Measurements from ENCODE around the gene CLEC1A. TPM values are rescaled to one million over a fixed set of nuclear protein-coding genes. Genes with fewer than 3 reads are reported as not detected.

Gene CLEC1A
- total and polyA plus RNA-seq, 2 of the 13 experiments (the other 11 are each of a cell fraction or from before 2014, with no cell fraction given): not detected

- TF ChIP-seq ETS1 (CRISPR knock-in tag; IDR thresholded peaks at IDR 0.05): no peak
- TF ChIP-seq CAMTA2 (CRISPR knock-in tag; IDR thresholded peaks at IDR 0.05; ENCODE audit: borderline replicate concordance): no peak
- TF ChIP-seq ZNF749 (CRISPR knock-in tag; IDR thresholded peaks at IDR 0.05; ENCODE audit: borderline replicate concordance): no peak
Observed at GRCh38 chr12:10101042-10101579, 2.3 kb upstream of the CLEC1A start (continued).

GRCh38 chr12:10097521-10097920 lies 1.3 kb downstream of the CLEC1A start:
- H3K27ac ChIP-seq (ENCODE audit: extremely low read length, insufficient read depth, low read length): no peak overlapping the region
- no peaks in the 10 kb centered on the region for H3K4me1 ChIP-seq (ENCODE audit: insufficient read depth, low read length)
- no peaks in the 10 kb centered on the region for H3K79me2 ChIP-seq (ENCODE audit: insufficient read depth, low read length)
- in situ Hi-C loops (cut with HindIII; ENCODE audit: extremely low pct_ligation_motif_present, low pct_unique_long_range_greater_than_20kb): no loop called here
- H4K20me1 ChIP-seq (ENCODE audit: insufficient read depth, low read length): no peaks in the 10 kb centered on the region
- H3K36me3 ChIP-seq (replicated peaks in 1 of 2; ENCODE audit: control insufficient read depth in 1 of 2, insufficient read depth in 2 of 2, low read length in 2 of 2): no peaks in the 10 kb centered on the region
- ChIA-PET POLR2A (no interaction called here), CTCF (ENCODE audit: low intra/inter-chr PET ratio, low total read pairs) (no interaction called here)
- H3K27me3 ChIP-seq (ENCODE audit: control insufficient read depth in 1 of 2, insufficient read depth in 2 of 2, low read length in 2 of 2): no peaks in the 10 kb centered on the region; a peak in 1 of 5 replicates
- intact Hi-C loops (cut with micrococcal nuclease; ENCODE audit: unreplicated experiment): no loop called here
- no peak overlapping the region for H3K9ac ChIP-seq (ENCODE audit: insufficient read depth, low read depth, low read length)
- WGBS (ENCODE audit: low lambda C conversion rate): 3% methylated on average over 3 of the region's 3 CpGs
- no peak overlapping the region for H2AFZ ChIP-seq (ENCODE audit: low read length)
- ATAC-seq (no peak), FAIRE-seq (no peak), DNase-seq (ENCODE audit: low spot score) (no peak)
- no peaks in the 10 kb centered on the region for H3K9me3 ChIP-seq (ENCODE audit: low read length)
- no TSS peak for BruUV-seq (replicated peaks)
- H3K4me2 ChIP-seq (ENCODE audit: low read depth, low read length): no peak overlapping the region
- TF ChIP-seq ZNF513 (CRISPR knock-in tag; conservative IDR thresholded peaks at IDR 0.05) (no peak), ZNF510 (CRISPR knock-in tag; IDR thresholded peaks at IDR 0.05; ENCODE audit: low read depth) (no peak), MBD4 (IDR thresholded peaks at IDR 0.05; ENCODE audit: borderline replicate concordance, low read length) (no peak), HCFC1 (IDR thresholded peaks at IDR 0.05; ENCODE audit: low read depth, low read length) (no peak), NFKBIZ (CRISPR knock-in tag; IDR thresholded peaks at IDR 0.05) (no peak), ZBTB8A (CRISPR knock-in tag; IDR thresholded peaks at IDR 0.05; ENCODE audit: borderline replicate concordance, low read depth) (no peak), ZNF251 (CRISPR knock-in tag; IDR thresholded peaks at IDR 0.05) (no peak), ZNF598 (CRISPR knock-in tag; IDR thresholded peaks at IDR 0.05; ENCODE audit: borderline replicate concordance) (no peak), ZNF670 (CRISPR knock-in tag; IDR thresholded peaks at IDR 0.05; ENCODE audit: borderline replicate concordance) (no peak), PHF5A (CRISPR knock-in tag; IDR thresholded peaks at IDR 0.05; ENCODE audit: low read depth, unreplicated experiment) (no peak), ZNF672 (CRISPR knock-in tag; IDR thresholded peaks at IDR 0.05) (no peak), ZNF562 (CRISPR knock-in tag; IDR thresholded peaks at IDR 0.05; ENCODE audit: borderline replicate concordance) (no peak), GATA4 (IDR thresholded peaks at IDR 0.05; ENCODE audit: borderline replicate concordance, low read depth) (no peak), ASH2L (IDR thresholded peaks at IDR 0.05; ENCODE audit: insufficient read length, low read depth, low read length) (no peak), KLF9 (CRISPR knock-in tag; IDR thresholded peaks at IDR 0.05; ENCODE audit: low read depth) (no peak)
- TF ChIP-seq, protein P1, sequence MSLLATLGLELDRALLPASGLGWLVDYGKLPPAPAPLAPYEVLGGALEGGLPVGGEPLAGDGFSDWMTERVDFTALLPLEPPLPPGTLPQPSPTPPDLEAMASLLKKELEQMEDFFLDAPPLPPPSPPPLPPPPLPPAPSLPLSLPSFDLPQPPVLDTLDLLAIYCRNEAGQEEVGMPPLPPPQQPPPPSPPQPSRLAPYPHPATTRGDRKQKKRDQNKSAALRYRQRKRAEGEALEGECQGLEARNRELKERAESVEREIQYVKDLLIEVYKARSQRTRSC (CRISPR knock-in tag; IDR thresholded peaks at IDR 0.05; ENCODE audit: low read depth): no peak
- no peak overlapping the region for H3K4me3 ChIP-seq (replicated peaks in 1 of 3; ENCODE audit: insufficient read depth in 1 of 3, low read depth in 2 of 3, low read length in 3 of 3)
